HG02678 (cell line): ENCODE data around the gene CDKAL1.

Experiments used
- ATAC-seq: cut with Tn5 transposase; IDR thresholded peaks from one replicate; pipeline ENCODE4 v1.9.1; 2021; ENCODE audit warnings: mild to moderate bottlenecking, moderate library complexity; ENCODE audit not compliant: unreplicated experiment

CDKAL1 gene

GRCh38 chr6:21263531-21264287 is 729.5 kb downstream of the CDKAL1 start:
- peak; percentile 44 for ATAC-seq

GRCh38 chr6:21264288-21265033 is 730.2 kb downstream of the CDKAL1 start:
- no peak for ATAC-seq

DNA sequence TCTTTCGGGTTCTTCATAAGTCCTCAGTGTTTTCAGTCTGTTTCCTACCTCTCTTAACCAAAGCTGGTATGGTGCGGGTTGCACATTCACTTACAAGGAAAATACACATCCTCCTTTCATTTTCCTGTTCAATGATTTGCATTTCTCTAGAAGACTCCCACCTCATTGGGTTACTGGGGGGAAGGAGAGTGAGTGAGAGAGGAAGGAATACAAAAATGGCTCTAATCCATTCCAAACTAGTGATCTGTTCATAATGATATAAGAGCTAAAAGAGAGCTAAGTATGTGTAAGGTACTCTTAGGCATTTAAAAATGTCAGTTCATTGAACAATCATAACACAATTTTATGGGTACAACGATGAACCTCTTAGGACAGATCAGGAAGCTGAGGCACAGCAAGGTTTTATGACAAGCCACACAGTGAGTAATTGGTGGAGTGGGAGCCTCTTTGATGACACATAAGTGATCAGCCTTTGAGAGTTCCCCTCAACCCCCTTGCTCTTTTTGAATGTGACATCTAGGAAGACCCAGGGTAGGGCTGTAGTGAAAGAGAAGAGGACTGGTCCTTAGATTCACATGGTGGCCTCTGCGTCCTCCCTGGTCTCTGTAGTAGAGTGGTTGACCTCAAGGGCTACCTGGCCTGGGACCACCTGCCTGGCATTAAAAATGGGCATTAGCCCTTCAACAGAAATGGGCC is 730.9 kb downstream of the CDKAL1 start:
- ATAC-seq, result no peak

DNA sequence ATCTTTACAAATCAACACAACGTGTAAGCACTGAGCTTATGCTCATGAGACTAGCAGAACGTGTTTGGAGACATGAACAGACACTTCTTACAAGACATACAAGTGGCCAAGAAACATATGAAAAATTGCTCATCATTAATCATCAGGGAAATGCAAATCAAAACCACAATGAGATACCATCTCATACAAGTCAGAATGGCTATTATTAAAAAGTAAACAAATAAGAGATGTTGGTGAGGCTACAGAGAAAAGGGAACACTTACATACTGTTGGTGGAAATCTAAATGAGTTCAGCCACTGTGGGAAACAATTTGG is 731.4 kb downstream of the CDKAL1 start:
- ATAC-seq, result no peak

GRCh38 chr6:21270636-21271201 is 736.5 kb downstream of the CDKAL1 start:
- no peak for ATAC-seq

DNA sequence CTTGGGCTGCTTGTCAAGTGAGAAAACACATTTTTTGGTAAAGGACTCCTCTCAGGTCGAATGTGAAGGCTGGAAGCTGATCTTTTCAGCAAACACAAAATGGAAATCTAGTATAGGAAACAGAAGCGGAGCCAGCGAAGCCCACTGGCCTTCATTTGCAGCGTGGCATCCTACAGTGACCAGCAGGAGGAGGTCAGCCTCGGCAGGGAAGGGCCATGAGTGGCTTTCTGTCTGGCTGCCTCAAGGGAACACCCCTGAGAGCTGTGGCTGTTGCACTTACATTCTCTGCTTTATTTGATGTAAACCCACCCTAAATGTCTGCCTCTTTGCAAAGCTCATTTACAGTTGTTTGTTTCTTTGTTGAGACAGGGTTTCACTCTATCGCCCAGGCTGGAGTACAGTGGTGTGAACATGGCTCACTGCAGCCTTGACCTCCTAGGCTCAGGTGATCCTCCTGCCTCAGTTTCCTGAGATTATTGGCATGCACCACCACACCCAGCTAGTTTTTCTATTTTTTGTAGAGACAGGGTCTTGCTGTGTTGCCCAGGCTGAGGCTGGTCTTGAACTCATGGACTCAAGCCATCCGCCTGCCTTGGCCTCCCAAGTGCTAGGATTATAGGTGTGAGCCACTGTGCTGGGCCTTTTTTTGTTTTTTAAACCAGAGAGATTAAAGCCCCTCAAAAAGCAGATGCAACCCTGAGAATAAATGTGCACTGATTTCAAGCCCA is 737.3 kb downstream of the CDKAL1 start:
- no peak for ATAC-seq

DNA sequence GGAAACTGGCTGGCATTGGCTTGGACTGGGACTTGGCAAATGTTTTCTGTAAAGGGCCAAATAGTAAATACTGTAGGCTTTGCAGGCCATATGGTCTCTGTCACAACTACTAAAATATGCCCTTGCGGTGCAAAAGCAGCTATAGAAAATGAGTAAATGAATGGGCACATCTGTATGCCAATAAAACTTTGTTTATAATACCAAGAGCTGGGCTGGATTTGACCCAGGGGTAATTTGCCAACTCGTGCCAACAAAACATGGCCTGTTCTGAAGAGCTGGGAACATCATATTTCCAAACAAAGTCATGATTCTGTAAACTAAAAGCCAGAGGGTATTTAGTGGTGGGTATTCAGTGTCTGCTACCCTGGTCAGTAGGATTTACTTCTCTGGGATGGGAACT is 739.2 kb downstream of the CDKAL1 start:
- ATAC-seq, result no peak

DNA sequence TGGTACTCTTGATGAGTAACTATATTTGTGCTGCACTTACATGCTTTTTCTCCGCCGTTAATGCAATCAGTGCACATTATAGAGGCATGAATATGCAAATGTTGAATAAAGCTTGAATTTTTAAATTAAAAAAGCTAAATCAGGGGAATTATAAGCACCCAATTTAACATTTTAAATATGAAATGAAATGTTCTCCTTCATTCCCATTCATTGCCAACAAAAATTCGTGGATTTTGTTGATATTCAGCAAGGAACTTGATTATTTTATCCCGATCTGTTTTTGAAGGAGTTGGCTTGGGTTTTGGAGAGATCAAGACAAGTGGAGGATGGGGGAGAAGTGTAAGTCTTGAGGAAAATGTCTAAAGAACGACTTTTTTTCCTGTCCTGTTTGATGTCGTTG is 740.6 kb downstream of the CDKAL1 start:
- ATAC-seq, result no peak

- ATAC-seq, result no peak
Observed at GRCh38 chr6:21277601-21278374, 743.5 kb downstream of the CDKAL1 start.

DNA sequence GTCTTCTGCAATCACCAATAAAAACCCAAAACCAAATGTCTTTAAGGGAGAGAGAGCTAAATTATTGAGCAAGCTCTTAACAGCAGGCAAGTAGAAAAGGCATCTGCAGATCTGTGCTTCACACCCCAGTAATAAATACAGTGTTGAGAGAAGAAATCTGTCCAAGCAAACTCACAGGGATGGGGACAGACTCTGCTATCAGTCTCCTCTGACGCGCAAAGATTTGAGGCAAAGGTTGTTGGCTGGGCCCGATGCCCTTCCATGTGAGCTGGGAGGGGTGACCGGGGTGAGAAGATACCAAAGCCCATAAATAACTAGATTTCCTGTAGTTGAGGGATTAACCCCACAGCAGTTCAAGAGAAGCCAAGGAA is 744.1 kb downstream of the CDKAL1 start:
- ATAC-seq, result no peak

DNA sequence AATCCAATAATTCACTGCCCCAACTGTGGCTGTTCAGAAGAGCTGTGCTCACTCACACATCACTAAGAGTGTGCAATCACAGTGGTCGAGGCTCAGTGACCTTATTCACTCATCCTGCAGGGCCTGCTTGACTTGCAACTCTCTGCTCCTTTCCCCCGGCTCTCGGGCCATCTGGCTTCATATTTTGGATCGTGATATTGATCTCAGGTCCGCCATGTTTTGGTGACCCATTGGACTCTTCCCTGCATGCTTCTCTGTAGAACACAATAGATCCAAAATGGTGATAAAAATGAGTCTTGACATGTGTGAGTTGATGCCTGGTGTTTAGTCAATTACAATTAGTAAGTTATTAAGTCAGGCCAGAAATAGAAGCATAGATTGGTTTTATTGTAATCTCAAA is 745.4 kb downstream of the CDKAL1 start:
- ATAC-seq, result no peak

DNA sequence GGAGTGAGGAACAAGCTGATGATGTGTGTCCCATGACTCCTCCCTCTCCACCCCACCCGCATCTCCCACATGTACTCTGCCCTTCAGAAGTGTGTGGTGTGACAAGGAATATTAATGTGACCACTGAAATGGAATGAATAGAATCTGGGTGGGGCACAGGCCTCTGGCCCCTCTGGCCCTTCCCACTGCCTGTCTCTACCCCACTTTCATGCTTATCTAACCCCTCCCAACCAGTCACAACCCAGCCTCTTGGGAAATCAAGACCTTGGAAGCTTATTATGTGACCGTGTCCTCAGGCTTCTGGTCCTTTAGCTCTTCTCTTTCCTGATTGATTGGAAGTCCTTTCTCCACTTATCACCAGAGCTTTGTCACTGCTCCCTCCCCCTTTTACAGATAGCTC is 747.1 kb downstream of the CDKAL1 start:
- ATAC-seq, result no peak
